Cardiac fibroblast (primary cell): ENCODE measurements around the gene ADGRL3.

ENCODE experiments used
- DNase-seq, 2 donors: peaks; one replicate each; pipeline versions ENCODE4 v3.0.0 to v3.0.0-alpha.2; 2010; ENCODE audit warnings: low read depth in 2 of 2
- H3K4me3 ChIP-seq, 2 donors: replicated peaks in 1 of 2; 1 replicate in 1 of 2; 2 replicates in 1 of 2; pipeline ENCODE4 v1.5.1; 2011; ENCODE audit warnings: low read depth in 2 of 2, low read length in 2 of 2, mild to moderate bottlenecking in 2 of 2, moderate library complexity in 1 of 2
- TF ChIP-seq, protein P1 (sequence below): IDR thresholded peaks from one replicate; pipeline ENCODE4 v1.5.1; 2011; ENCODE audit warnings: low read depth, mild to moderate bottlenecking, low read length, inconsistent platforms

ADGRL3 gene

DNA sequence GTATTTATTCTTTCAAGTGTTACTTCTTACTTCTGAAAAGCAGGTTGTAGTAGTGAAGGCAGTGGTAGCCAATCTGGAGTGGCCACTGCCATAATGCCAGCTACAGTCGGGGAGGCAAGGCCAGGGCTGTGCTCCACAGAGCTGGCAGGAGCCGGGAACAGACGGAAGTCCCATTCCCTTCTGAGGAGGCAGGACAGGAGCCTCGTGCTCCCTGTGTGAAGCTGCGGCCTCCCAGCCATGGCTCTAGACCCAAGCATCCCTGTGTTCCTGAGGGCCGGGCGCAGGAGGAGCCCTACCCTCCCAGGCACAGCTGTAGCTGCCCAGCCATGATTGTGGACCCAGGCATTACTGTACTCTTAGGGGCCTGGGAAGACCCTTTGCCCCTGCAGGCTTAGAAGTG lies 461.8 kb downstream of the ADGRL3 start:
- H3K4me3 ChIP-seq: no peak overlapping the region
- TF ChIP-seq, protein P1, sequence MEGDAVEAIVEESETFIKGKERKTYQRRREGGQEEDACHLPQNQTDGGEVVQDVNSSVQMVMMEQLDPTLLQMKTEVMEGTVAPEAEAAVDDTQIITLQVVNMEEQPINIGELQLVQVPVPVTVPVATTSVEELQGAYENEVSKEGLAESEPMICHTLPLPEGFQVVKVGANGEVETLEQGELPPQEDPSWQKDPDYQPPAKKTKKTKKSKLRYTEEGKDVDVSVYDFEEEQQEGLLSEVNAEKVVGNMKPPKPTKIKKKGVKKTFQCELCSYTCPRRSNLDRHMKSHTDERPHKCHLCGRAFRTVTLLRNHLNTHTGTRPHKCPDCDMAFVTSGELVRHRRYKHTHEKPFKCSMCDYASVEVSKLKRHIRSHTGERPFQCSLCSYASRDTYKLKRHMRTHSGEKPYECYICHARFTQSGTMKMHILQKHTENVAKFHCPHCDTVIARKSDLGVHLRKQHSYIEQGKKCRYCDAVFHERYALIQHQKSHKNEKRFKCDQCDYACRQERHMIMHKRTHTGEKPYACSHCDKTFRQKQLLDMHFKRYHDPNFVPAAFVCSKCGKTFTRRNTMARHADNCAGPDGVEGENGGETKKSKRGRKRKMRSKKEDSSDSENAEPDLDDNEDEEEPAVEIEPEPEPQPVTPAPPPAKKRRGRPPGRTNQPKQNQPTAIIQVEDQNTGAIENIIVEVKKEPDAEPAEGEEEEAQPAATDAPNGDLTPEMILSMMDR: no peak
- no peak for DNase-seq

DNA sequence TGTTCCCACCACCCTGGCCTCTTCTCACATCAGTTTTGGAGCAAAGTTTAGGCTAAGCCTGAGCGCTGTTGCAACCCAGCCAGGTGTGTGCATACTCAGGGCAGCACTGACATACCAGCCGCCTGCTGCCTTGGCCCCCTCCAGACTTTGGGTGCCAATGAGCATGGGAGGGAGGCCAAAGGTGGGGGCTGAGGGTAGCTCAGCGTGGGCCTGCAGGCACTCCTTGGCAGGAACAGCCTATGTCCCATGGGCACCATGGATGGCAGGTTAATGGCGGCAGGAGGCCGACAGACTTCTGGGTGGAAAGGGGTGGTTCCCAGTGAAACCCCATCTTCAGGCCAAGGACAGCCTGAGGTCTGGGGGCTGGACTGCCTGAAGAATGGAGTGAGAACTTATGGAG lies 462.2 kb downstream of the ADGRL3 start:
- TF ChIP-seq, protein P1: no peak
- H3K4me3 ChIP-seq: no peak overlapping the region
- no peak for DNase-seq

DNA sequence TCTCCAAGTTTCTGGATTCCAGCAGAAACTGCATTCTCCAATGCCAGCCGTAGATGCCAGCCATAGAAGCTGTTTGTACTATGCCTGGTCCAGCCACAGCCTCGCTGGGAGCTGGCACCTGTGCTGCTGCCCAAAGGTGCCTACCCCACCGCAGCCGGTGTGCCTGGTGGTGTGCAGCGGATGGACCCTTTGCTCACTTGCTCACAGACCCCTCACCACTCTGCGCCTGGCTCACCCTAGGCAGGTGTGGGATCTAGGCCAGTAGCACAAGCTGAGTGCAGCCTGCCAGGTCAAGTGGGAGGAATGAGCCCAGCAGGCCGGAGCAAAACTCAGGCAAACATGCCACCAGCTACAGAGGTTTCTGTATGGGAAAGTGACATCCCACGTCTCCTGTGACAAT lies 463.2 kb downstream of the ADGRL3 start:
- TF ChIP-seq, protein P1: no peak
- no peak for DNase-seq

DNA sequence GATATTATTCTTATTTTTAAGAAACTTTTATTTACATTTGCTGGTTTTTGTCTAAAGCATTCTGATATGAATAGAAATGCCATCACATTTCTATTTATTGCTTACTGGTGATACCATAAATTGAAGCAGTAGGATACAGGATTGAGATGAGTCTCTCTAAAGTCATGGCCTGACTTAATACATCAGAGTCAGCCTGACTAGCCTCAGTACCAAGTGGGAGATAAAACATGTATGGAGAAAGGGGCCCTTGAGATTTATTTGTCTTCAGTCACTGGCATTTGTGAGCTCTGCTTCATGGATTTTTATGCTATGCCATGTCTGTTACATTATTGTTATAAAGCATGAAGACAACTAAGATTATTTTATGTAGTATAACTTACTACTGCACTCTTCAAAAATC lies 465.5 kb downstream of the ADGRL3 start:
- TF ChIP-seq, protein P1: no peak
- no peak for DNase-seq
- H3K4me3 ChIP-seq: no peak overlapping the region

More for the DNA sequence above, 463.2 kb downstream of the ADGRL3 start:
- no peak overlapping the region for H3K4me3 ChIP-seq

DNA sequence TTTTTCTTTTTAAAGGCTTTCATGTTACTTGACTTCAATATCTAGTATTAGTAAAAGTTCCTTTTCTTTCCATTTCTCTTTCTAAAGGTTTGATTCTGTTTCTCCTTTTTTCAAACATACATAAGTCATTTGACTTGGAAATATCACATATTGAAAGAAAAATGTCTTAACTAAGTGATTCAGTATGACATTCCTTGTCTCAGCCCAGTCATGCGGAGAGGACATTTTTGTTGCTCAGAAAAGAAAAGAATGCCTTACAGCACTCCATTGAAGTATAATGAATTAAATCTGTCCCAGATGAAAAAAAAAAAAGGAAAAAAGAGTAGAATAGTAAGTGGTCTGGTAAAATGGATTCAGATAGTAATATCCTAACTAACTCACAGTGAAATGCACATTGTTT lies 466.1 kb downstream of the ADGRL3 start:
- DNase-seq: no peak

DNA sequence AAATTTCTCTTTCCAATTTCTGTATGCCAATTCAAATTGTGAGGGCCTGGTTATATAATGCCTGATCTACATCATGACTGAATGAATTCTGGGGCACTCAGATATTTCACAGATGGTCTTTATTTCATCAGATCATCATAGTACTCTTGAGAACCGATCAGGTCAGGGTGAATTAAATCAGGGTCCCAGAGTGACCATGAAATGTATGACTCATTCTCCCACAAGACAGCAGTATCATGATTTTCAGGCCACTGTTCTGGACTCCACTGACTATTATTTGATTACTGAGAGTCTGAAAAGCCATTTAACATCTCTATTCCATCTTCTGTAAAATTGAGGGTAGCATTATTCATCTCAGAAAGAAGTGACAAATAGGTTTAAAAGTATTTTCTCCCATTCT lies 471.5 kb downstream of the ADGRL3 start:
- TF ChIP-seq, protein P1: no peak
- no peak overlapping the region for H3K4me3 ChIP-seq
- no peak for DNase-seq

More for the DNA sequence above, 466.1 kb downstream of the ADGRL3 start:
- TF ChIP-seq, protein P1: no peak
- no peak overlapping the region for H3K4me3 ChIP-seq

DNA sequence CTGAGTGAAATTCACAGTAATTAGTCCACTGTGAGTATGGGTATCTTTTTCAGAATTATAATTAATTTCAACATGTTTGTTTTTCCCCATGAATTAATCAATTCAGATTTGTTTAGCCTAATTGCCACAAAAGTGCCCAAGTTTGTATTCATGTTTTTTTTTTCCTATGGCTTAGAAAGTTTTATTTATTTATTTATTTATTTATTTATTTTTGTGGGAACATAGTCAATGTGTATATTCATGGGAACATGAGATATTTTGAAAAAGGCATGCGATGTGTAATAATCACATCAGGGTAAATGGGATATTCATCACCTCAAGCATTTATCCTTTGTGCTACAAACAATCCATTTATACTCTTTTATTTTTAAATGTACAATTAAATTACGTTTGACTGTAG lies 475.3 kb downstream of the ADGRL3 start:
- H3K4me3 ChIP-seq: no peak overlapping the region
- TF ChIP-seq, protein P1: no peak
- no peak for DNase-seq
